A549 (cell line): Measurements from ENCODE around the gene CARNS1. TPM values are rescaled to one million over a fixed set of nuclear protein-coding genes. Genes with fewer than 3 reads are reported as not detected.

Source experiments
- ATAC-seq, 2 experiments: fragments of 200-7000 bp in 1 of 2; fragments of >200 bp in 1 of 2; cut with Nextera tagmentation in 1 of 2; cut with Tn5 transposase in 1 of 2; 3 replicates each; pipeline versions ENCODE4 v1.8.0 to v1.9.1; 2018 to 2020; ENCODE audit warnings: mild to moderate bottlenecking in 1 of 2, moderate library complexity in 1 of 2
- CTCF ChIA-PET: fragments of 300-600 bp; sonication (Branson Sonifier 250); formaldehyde crosslinking; extraction: SDS; loops from one replicate; lab custom pipeline; 2021; ENCODE audit warnings: antibody characterized with exemption, inconsistent platforms; lab: Yijun Ruan, JAX
- POLR2A ChIA-PET: fragments of 350-600 bp; formaldehyde crosslinking; extraction: SDS; loops from one replicate; lab custom pipeline; 2021; ENCODE audit warnings: antibody characterized with exemption, inconsistent platforms; lab: Yijun Ruan, JAX
- DNase-seq, 2 experiments: peaks; one replicate each; pipeline versions ENCODE4 v3.0.0 to v3.0.0-alpha.2; 2011 to 2016; ENCODE audit warnings: low read depth in 1 of 2, low spot score in 1 of 2
- FAIRE-seq: peaks from 2 replicates; lab custom pipeline; 2011; peaks lifted over from hg19 to GRCh38; lab: Jason Lieb, UNC
- H3K27ac ChIP-seq, 2 experiments: fragments of >200 bp; sonication (Bioruptor Twin); formaldehyde crosslinking; 3 replicates each; pipeline ENCODE4 v1.5.1; 2016 to 2017
- H3K4me1 ChIP-seq: fragments of >200 bp; sonication (Bioruptor Twin); formaldehyde crosslinking; 3 replicates; pipeline ENCODE4 v1.6.1; 2016
- H3K4me2 ChIP-seq: fragments of >200 bp; sonication (Bioruptor Twin); formaldehyde crosslinking; 3 replicates; pipeline ENCODE4 v1.6.1; 2016
- H3K4me3 ChIP-seq: fragments of >200 bp; sonication (Bioruptor Twin); formaldehyde crosslinking; 3 replicates; pipeline ENCODE4 v1.5.1; 2016
- H3K9me3 ChIP-seq: fragments of >200 bp; sonication (Bioruptor Twin); formaldehyde crosslinking; 3 replicates; pipeline ENCODE4 v1.6.1; 2016
- BCL3 ChIP-seq: fragments of >200 bp; sonication (Bioruptor Twin); formaldehyde crosslinking; IDR thresholded peaks from 3 replicates; pipeline ENCODE4 v1.6.1; 2016
- CBX2 ChIP-seq: fragments of 200-600 bp; sonication (generic); IDR thresholded peaks from 2 replicates; pipeline ENCODE4 v1.6.1; 2016; ENCODE audit warnings: low read depth, mild to moderate bottlenecking, borderline replicate concordance
- CEBPB ChIP-seq, 2 experiments: fragments of >200 bp in 1 of 2; sonication (Bioruptor Twin) in 1 of 2; formaldehyde crosslinking in 1 of 2; IDR thresholded peaks; 2 replicates each; pipeline ENCODE4 v1.6.1; 2012 to 2016
- CTCF ChIP-seq: fragments of >200 bp; sonication (Bioruptor Twin); formaldehyde crosslinking; IDR thresholded peaks from 3 replicates; pipeline ENCODE4 v1.5.1; 2016
- EHMT2 ChIP-seq: fragments of 200-600 bp; sonication (generic); IDR thresholded peaks from 2 replicates; pipeline ENCODE4 v1.6.1; 2016; ENCODE audit warnings: antibody characterized with exemption, low read depth, mild to moderate bottlenecking, moderate library complexity
- FOXS1 ChIP-seq: fragments of 250-450 bp; sonication (Bioruptor Pico); IDR thresholded peaks from 2 replicates; pipeline ENCODE4 v1.5.0; 2020; ENCODE audit warnings: mild to moderate bottlenecking, moderate library complexity
- HDAC2 ChIP-seq: fragments of 200-600 bp; sonication (generic); IDR thresholded peaks from 2 replicates; pipeline ENCODE4 v1.6.1; 2016
- HMGXB4 ChIP-seq: fragments of 250-450 bp; sonication (Bioruptor Pico); IDR thresholded peaks from 2 replicates; pipeline ENCODE4 v1.5.0; 2021; ENCODE audit warnings: mild to moderate bottlenecking, moderate library complexity, borderline replicate concordance
- MYC ChIP-seq: IDR thresholded peaks from 2 replicates; pipeline ENCODE4 v1.6.1; 2012; ENCODE audit warnings: mild to moderate bottlenecking, inconsistent platforms, low read length, improper control_type of control experiment, borderline replicate concordance
- PHF8 ChIP-seq: fragments of 200-600 bp; sonication (generic); IDR thresholded peaks from 2 replicates; pipeline ENCODE4 v1.6.1; 2016; ENCODE audit warnings: low read depth, mild to moderate bottlenecking, antibody characterized with exemption, moderate library complexity, borderline replicate concordance
- POLR2AphosphoS2 ChIP-seq: conservative IDR thresholded peaks from 2 replicates; pipeline ENCODE4 v1.6.1; 2012; ENCODE audit warnings: low read length, improper control_type of control experiment, inconsistent platforms
- RAD21 ChIP-seq, 2 experiments: fragments of >200 bp in 1 of 2; sonication (Bioruptor Twin) in 1 of 2; formaldehyde crosslinking in 1 of 2; IDR thresholded peaks in 1 of 2; conservative IDR thresholded peaks in 1 of 2; 2 replicates in 1 of 2; 3 replicates in 1 of 2; pipeline ENCODE4 v1.6.1; 2012 to 2018; ENCODE audit warnings: inconsistent platforms in 1 of 2
- REST ChIP-seq: fragments of 200-600 bp; sonication (generic); IDR thresholded peaks from 2 replicates; pipeline ENCODE4 v1.6.1; 2016; ENCODE audit warnings: antibody characterized with exemption, mild to moderate bottlenecking, moderate library complexity
- RNF2 ChIP-seq: fragments of 200-600 bp; sonication (generic); IDR thresholded peaks from 2 replicates; pipeline ENCODE4 v1.6.1; 2016; ENCODE audit warnings: low read depth, mild to moderate bottlenecking, antibody characterized with exemption, moderate library complexity, borderline replicate concordance
- SMC3 ChIP-seq: fragments of >200 bp; sonication (Bioruptor Twin); formaldehyde crosslinking; IDR thresholded peaks from 3 replicates; pipeline ENCODE4 v1.6.1; 2018; ENCODE audit warnings: inconsistent platforms
- TFCP2L1 ChIP-seq: fragments of 250-450 bp; sonication (Bioruptor Pico); IDR thresholded peaks from 2 replicates; pipeline ENCODE4 v1.5.0; 2021; ENCODE audit warnings: mild to moderate bottlenecking
- TP53 ChIP-seq: fragments of 250-450 bp; sonication (Bioruptor Pico); IDR thresholded peaks from 2 replicates; pipeline ENCODE4 v1.5.0; 2021; ENCODE audit warnings: mild to moderate bottlenecking, moderate library complexity
- ZC3H11A ChIP-seq: fragments of 450-650 bp; IDR thresholded peaks from 2 replicates; pipeline ENCODE4 v1.6.1; 2014; ENCODE audit warnings: antibody characterized with exemption, mild to moderate bottlenecking
- ZFP36 ChIP-seq: fragments of 450-650 bp; IDR thresholded peaks from 2 replicates; pipeline ENCODE4 v1.6.1; 2014; ENCODE audit warnings: borderline replicate concordance; ENCODE audit not compliant: partially characterized antibody
- WGBS: methylation state at CpG from one replicate; pipeline ENCODE4 v1.1.6; 2017; ENCODE audit errors: missing lambda C conversion rate; 5-methylcytosine and 5-hydroxymethylcytosine counted together
- polyA plus RNA-seq, 4 experiments: library from polyadenylated mRNA; depleted of rRNA in 3 of 4; stranded (reverse); fragments of >200 nt; fragmentation: RNase III in 1 of 4; extraction: RNeasy Plus Mini Kit Qiagen cat#74134 plus additional on column Dnase treatment in 1 of 4; gene quantifications; 2 replicates in 3 of 4; 3 replicates in 1 of 4; pipeline ENCODE4 v1.2.3, GENCODE V29; 2011 to 2017
- TF ChIP-seq, protein P1 (sequence below): IDR thresholded peaks from 2 replicates; pipeline ENCODE4 v1.6.1; 2012

The CARNS1 gene
- polyA plus RNA-seq, 2 of the 4 experiments (the other 2 are of a cell fraction) = 0.08 to 0.10 TPM

- TF ChIP-seq EHMT2 = no peak
- no peak for TF ChIP-seq BCL3
- TF ChIP-seq HDAC2 = no peak
- no peak for TF ChIP-seq HMGXB4 (CRISPR knock-in tag)
Observed at GRCh38 chr11:67369801-67370284, 45.6 kb upstream of the CARNS1 start (continued).

DNA sequence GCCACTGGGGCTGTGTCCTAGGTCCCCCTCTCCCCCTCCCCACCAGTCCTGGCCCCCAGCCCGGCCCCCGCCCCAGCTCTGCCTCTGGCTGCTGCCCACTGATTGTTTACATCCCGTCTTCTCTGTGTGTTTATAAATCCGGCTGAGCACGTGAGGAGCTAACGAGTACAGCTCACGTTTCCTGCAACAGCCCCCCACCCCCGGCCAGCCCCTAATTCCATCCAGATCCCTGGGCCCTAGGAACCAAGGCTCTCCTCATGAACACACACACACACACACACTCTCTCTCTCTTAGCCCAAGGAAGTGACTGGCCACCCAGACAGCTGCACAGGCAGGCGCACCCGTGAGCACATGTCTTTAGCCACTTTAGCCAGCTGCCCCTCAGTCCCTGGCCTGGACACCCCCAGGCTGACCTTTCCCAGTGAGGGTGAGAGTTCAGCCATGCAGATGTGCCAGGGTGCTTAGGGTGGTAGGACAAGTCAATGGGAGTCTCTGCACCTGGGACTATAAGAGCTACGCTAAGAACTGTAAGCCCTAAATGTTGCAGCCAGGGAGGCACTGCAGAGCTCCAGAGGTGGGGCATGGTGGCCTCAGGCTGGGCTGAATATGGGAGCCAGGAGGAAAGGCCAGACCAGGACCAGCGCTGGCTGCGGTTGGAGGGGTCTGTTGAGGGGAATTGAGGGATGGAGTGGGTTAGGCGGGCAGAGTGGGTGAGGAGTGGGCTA lies 45.0 kb upstream of the CARNS1 start:
- DNase-seq (no peak), FAIRE-seq (no peak), ATAC-seq (no peak)
- TF ChIP-seq RNF2 (no peak), POLR2AphosphoS2 (peak; percentile 60; the same call in 1 of the 2 replicates)
- TF ChIP-seq, protein P1, sequence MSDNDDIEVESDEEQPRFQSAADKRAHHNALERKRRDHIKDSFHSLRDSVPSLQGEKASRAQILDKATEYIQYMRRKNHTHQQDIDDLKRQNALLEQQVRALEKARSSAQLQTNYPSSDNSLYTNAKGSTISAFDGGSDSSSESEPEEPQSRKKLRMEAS = peak; percentile 30
- Histone ChIP-seq H3K27ac (peak overlapping the region; percentile 95 to 100), H3K4me2 (peak overlapping the region; percentile 95), H3K4me3 (peak overlapping the region; percentile 68), H3K9me3 (no peaks in the 10 kb centered on the region), H3K4me1 (peaks cover 73% of the 10 kb centered on the region)
- ChIA-PET POLR2A (interaction anchor here (0.5 to 9.3 kb wide), 5 partner anchors 8 to 32 kb away, joined by 3 to 172 read pairs (median 10); partner anchors contain the start of gene POLD4), CTCF (interaction anchor here (0.7 to 46.2 kb wide), 7 partner anchors 12 to 105 kb away, joined by 3 to 1913 read pairs (median 6); partner anchors contain the start of genes POLD4, PPP1CA, RAD9A and TBC1D10C)
- 37% methylated on average over 12 of the region's 14 CpGs for WGBS

- ChIA-PET POLR2A (interaction anchor here (0.6 to 9.3 kb wide), 5 partner anchors 8 to 32 kb away, joined by 3 to 172 read pairs (median 10); partner anchors contain the start of gene POLD4), CTCF (interaction anchor here (0.7 to 46.2 kb wide), 7 partner anchors 13 to 106 kb away, joined by 3 to 1913 read pairs (median 6); partner anchors contain the start of genes POLD4, PPP1CA, RAD9A and TBC1D10C)
- Histone ChIP-seq H3K4me2 (peak overlapping the region; percentile 95), H3K9me3 (no peaks in the 10 kb centered on the region), H3K4me3 (peak overlapping the region; percentile 68), H3K27ac (peak overlapping the region; percentile 95 to 100), H3K4me1 (peaks cover 73% of the 10 kb centered on the region)
- ATAC-seq = peak in 1 of 2 experiments; percentile 21; a peak in 3 of 6 replicates
- TF ChIP-seq MYC = 0 out of 2 replicates have a peak, but pooled peaks have one; percentile 7
- peak; percentile 46 to 49 for TF ChIP-seq RAD21 (conservative IDR thresholded peaks at IDR 0.05 in 1 of 2, IDR thresholded peaks at IDR 0.05 in 1 of 2)
- TF ChIP-seq REST = no peak
- 0 out of 2 replicates have a peak, but pooled peaks have one; percentile 40 for TF ChIP-seq TP53 (CRISPR knock-in tag)
- TF ChIP-seq CTCF = peak; percentile 37; the same call in 2 of the 3 replicates
- peak; percentile 74 for TF ChIP-seq SMC3
- no peak for TF ChIP-seq PHF8
- TF ChIP-seq FOXS1 (CRISPR knock-in tag) = no peak
- TF ChIP-seq, protein P1 = no peak; the same call in none of the 2 replicates
- TF ChIP-seq ZC3H11A = no peak
- TF ChIP-seq TFCP2L1 (CRISPR knock-in tag) = no peak
- TF ChIP-seq ZFP36 = no peak
- no peak for TF ChIP-seq POLR2AphosphoS2
- TF ChIP-seq CEBPB (IDR thresholded peaks at IDR 0.05) = peak in 1 of 2 experiments; percentile 41; a peak in 1 of 4 replicates
- TF ChIP-seq CBX2 = no peak
- 4% methylated on average over 8 of the region's 8 CpGs for WGBS
- no peak for FAIRE-seq
- DNase-seq = peak; percentile 72 to 74
Observed at GRCh38 chr11:67371189-67371910, 44.1 kb upstream of the CARNS1 start.
